Lung (tissue), 12 donors: Measurements from ENCODE around the gene TSPEAR. TPM values are rescaled to one million over a fixed set of nuclear protein-coding genes. Genes with fewer than 3 reads are reported as not detected.

ENCODE experiments used
- ATAC-seq: fragments of 200-7000 bp; cut with Tn5 transposase; one replicate; pipeline ENCODE4 v1.9.1; 2020; ENCODE audit warnings: moderate number of reproducible peaks; ENCODE audit not compliant: insufficient read depth, low FRiP score
- DNase-seq, 3 donors: peaks; one replicate each; pipeline ENCODE4 v3.0.0-alpha.2; 2013 to 2017
- H3K27ac ChIP-seq, 2 donors: one replicate each; pipeline ENCODE4 v1.5.1; 2013; ENCODE audit warnings: mild to moderate bottlenecking in 2 of 2, moderate library complexity in 2 of 2, control low read depth in 1 of 2, inconsistent platforms in 1 of 2, low read depth in 1 of 2, low read length in 1 of 2
- H3K27me3 ChIP-seq, 3 donors: one replicate each; pipeline ENCODE4 v1.5.1; 2013; ENCODE audit warnings: low read length in 2 of 3; ENCODE audit not compliant: control insufficient read depth in 3 of 3, insufficient read depth in 3 of 3
- H3K36me3 ChIP-seq, 4 donors: one replicate each; pipeline ENCODE4 v1.5.1; 2013; ENCODE audit warnings: low read length in 4 of 4, mild to moderate bottlenecking in 1 of 4, moderate library complexity in 1 of 4; ENCODE audit not compliant: control insufficient read depth in 4 of 4, insufficient read depth in 4 of 4
- H3K4me1 ChIP-seq, 5 donors: one replicate each; pipeline ENCODE4 v1.5.1; 2013; ENCODE audit warnings: low read length in 5 of 5, mild to moderate bottlenecking in 2 of 5, moderate library complexity in 1 of 5; ENCODE audit not compliant: control insufficient read depth in 5 of 5, insufficient read depth in 5 of 5
- H3K4me3 ChIP-seq: one replicate; pipeline ENCODE4 v1.5.1; 2013; ENCODE audit warnings: mild to moderate bottlenecking, control low read depth, moderate library complexity
- H3K9ac ChIP-seq, 2 donors: one replicate each; pipeline ENCODE4 v1.5.1; 2013; ENCODE audit warnings: low read length in 2 of 2, control low read depth in 1 of 2; ENCODE audit not compliant: insufficient read depth in 1 of 2
- H3K9me3 ChIP-seq, 4 donors: one replicate each; pipeline ENCODE4 v1.5.1; 2013; ENCODE audit warnings: low read length in 3 of 4, mild to moderate bottlenecking in 1 of 4, moderate library complexity in 1 of 4; ENCODE audit not compliant: control insufficient read depth in 4 of 4, insufficient read depth in 3 of 4
- CTCF ChIP-seq: IDR thresholded peaks from 2 replicates; pipeline ENCODE4 v1.5.1; 2012; ENCODE audit warnings: mild to moderate bottlenecking; ENCODE audit errors: control extremely low read depth, extremely low read depth
- WGBS, 2 donors: extraction: QIAGEN DNeasy Blood & Tissue Kit; methylation state at CpG; one replicate each; pipeline ENCODE4 v1.1.7; 2013; 5-methylcytosine and 5-hydroxymethylcytosine counted together
- polyA plus RNA-seq, 2 donors: library from polyadenylated mRNA; stranded (reverse); fragments of 200-250 nt; gene quantifications; one replicate each; pipeline ENCODE4 v1.2.1, GENCODE V29; 2013
- total RNA-seq, 2 donors: library from RNA; depleted of rRNA in 1 of 2; stranded (reverse); fragments of >200 nt in 1 of 2; gene quantifications; one replicate each; pipeline ENCODE4 v1.2.1, GENCODE V29; 2014 to 2021
- donor health status: control.
- donor health status: control.
- donor health status: Bipolar disorder and iron deficiency.
- donor health status: healthy.
- donor health status: DM: yes; HTN: yes; CAD: no.

TSPEAR gene
- total and polyA plus RNA-seq, 4 donors = 0.02 to 2.1 (median 0.27) TPM

- no peak for TF ChIP-seq CTCF
- peaks cover 0 to 2% (median 0%) of the 10 kb centered on the region in 5 donors for H3K4me1 ChIP-seq
- H3K9ac ChIP-seq = no peak overlapping the region
- no peaks in the 10 kb centered on the region for H3K36me3 ChIP-seq
- H3K4me3 ChIP-seq = no peak overlapping the region
- no peak overlapping the region for H3K27ac ChIP-seq
- H3K9me3 ChIP-seq = peaks cover 0 to 6% (median 0%) of the 10 kb centered on the region in 4 donors
- ATAC-seq (no peak), DNase-seq (no peak)
- 62 to 63% methylated on average over 11 of the region's 11 CpGs for WGBS, 2 donors
- H3K27me3 ChIP-seq = peaks cover 0 to 4% (median 0%) of the 10 kb centered on the region in 3 donors
Observed at GRCh38 chr21:44514746-44515358, 196.5 kb downstream of the TSPEAR start.

GRCh38 chr21:44514218-44514520 lies 197.2 kb downstream of the TSPEAR start:
- H3K36me3 ChIP-seq = no peaks in the 10 kb centered on the region
- peaks cover 0 to 4% (median 0%) of the 10 kb centered on the region in 3 donors for H3K27me3 ChIP-seq
- no peak overlapping the region for H3K4me3 ChIP-seq
- 92 to 94% methylated on average over 7 of the region's 7 CpGs for WGBS, 2 donors
- no peak for DNase-seq
- no peak overlapping the region for H3K9ac ChIP-seq
- no peak for TF ChIP-seq CTCF
- H3K27ac ChIP-seq = no peak overlapping the region
- peaks cover 0 to 6% (median 0%) of the 10 kb centered on the region in 4 donors for H3K9me3 ChIP-seq
- H3K4me1 ChIP-seq = peaks cover 0 to 2% (median 0%) of the 10 kb centered on the region in 5 donors
- ATAC-seq = no peak

DNA sequence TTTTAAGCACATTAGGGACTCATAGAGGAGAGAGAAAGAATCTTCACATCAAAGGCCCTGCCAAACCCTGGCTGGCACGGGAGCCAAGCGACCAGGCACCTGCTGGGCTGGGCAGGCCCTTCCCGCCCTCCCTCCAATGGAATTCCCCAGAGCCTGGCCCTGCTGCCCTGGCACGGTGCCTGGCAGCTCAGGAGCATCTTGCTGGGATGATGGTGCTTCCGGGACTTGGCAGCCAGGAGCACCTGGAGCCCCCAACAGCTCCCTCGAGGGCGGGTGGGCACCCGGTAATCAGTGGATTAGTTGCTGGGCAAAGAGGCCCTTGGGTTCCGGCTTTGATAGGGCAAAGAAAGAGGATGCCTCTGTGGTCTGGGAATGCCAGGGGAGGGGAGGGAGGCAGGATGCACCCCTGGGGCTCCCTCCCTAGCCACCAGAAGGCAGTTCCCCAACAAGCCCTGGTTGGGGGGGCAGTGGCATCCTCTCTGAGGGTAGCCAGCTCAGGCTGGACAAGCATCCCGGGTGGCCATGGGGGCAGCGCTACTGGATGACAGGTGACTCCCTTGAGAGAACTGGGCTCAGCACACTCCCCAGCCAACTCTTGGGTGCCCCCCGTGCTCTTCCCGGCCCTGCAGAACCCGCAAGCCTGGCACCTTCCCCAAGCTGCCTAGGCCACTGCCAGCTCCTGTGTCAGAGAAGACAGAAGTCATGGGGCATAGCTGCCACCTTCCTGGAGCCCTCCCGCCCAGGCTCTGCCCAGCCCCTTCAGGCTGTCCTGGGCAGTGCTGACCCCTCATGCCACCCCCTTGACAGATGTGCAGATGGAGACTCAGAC lies 197.8 kb downstream of the TSPEAR start:
- DNase-seq = no peak
- ATAC-seq = no peak
- Histone ChIP-seq H3K27me3 (peaks cover 0 to 4% (median 0%) of the 10 kb centered on the region in 3 donors), H3K9ac (no peak overlapping the region), H3K4me1 (peaks cover 0 to 2% (median 0%) of the 10 kb centered on the region in 5 donors), H3K27ac (no peak overlapping the region), H3K4me3 (no peak overlapping the region), H3K9me3 (peaks cover 0 to 6% (median 0%) of the 10 kb centered on the region in 4 donors), H3K36me3 (no peaks in the 10 kb centered on the region)
- WGBS, 2 donors = 74 to 82% methylated on average over 15 of the region's 15 CpGs
- TF ChIP-seq CTCF = no peak
